NB4 (cell line): Measurements from ENCODE around the gene TLR7.

Experiments
- DNase-seq: peaks from one replicate; pipeline ENCODE4 v3.0.0; 2010; ENCODE audit warnings: low read depth
- H3K4me3 ChIP-seq: one replicate; pipeline ENCODE4 v1.5.1; 2011; ENCODE audit warnings: mild to moderate bottlenecking, low read depth, low read length, moderate library complexity
- MAX ChIP-seq: IDR thresholded peaks from 2 replicates; pipeline ENCODE4 v1.6.1; 2011; ENCODE audit warnings: low read depth, low read length
- MYC ChIP-seq: IDR thresholded peaks from 2 replicates; pipeline ENCODE4 v1.6.1; 2011; ENCODE audit warnings: low read depth, low read length
- POLR2A ChIP-seq: IDR thresholded peaks from 2 replicates; pipeline ENCODE4 v1.6.1; 2011; ENCODE audit warnings: mild to moderate bottlenecking; ENCODE audit not compliant: insufficient read length; ENCODE audit errors: extremely low read depth
- TF ChIP-seq, protein P1 (sequence below): IDR thresholded peaks from one replicate; pipeline ENCODE4 v1.5.1; 2012; ENCODE audit warnings: low read depth, low read length

Gene TLR7

GRCh38 chrX:12890467-12890866, 23.6 kb downstream of the TLR7 start:
- DNase-seq = peak; percentile 38
- no peak for TF ChIP-seq MAX
- no peak for TF ChIP-seq MYC
- no peak for TF ChIP-seq POLR2A
- TF ChIP-seq, protein P1, sequence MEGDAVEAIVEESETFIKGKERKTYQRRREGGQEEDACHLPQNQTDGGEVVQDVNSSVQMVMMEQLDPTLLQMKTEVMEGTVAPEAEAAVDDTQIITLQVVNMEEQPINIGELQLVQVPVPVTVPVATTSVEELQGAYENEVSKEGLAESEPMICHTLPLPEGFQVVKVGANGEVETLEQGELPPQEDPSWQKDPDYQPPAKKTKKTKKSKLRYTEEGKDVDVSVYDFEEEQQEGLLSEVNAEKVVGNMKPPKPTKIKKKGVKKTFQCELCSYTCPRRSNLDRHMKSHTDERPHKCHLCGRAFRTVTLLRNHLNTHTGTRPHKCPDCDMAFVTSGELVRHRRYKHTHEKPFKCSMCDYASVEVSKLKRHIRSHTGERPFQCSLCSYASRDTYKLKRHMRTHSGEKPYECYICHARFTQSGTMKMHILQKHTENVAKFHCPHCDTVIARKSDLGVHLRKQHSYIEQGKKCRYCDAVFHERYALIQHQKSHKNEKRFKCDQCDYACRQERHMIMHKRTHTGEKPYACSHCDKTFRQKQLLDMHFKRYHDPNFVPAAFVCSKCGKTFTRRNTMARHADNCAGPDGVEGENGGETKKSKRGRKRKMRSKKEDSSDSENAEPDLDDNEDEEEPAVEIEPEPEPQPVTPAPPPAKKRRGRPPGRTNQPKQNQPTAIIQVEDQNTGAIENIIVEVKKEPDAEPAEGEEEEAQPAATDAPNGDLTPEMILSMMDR = no peak
- no peak overlapping the region for H3K4me3 ChIP-seq

GRCh38 chrX:12891171-12891570, 24.3 kb downstream of the TLR7 start:
- TF ChIP-seq, protein P1 = no peak
- TF ChIP-seq MYC = no peak
- no peak for TF ChIP-seq MAX
- no peak for TF ChIP-seq POLR2A
- DNase-seq = no peak
- H3K4me3 ChIP-seq = no peak overlapping the region

- no peak for DNase-seq
- TF ChIP-seq, protein P1 = no peak
- TF ChIP-seq MAX (no peak), POLR2A (no peak), MYC (no peak)
- H3K4me3 ChIP-seq = no peak overlapping the region
Observed at GRCh38 chrX:12891915-12892506, 25.1 kb downstream of the TLR7 start.

- DNase-seq = no peak
- TF ChIP-seq POLR2A (no peak), MAX (0 out of 2 replicates have a peak, but pooled peaks have one; percentile 6)
- TF ChIP-seq, protein P1 = no peak
- H3K4me3 ChIP-seq = no peak overlapping the region
Observed at GRCh38 chrX:12892716-12893115, 25.8 kb downstream of the TLR7 start.

- peak; percentile 45 for DNase-seq
- no peak overlapping the region for H3K4me3 ChIP-seq
- TF ChIP-seq, protein P1 = peak; percentile 65
- TF ChIP-seq POLR2A = no peak
Observed at GRCh38 chrX:12894074-12895030, 27.5 kb downstream of the TLR7 start.
